NCI-H446 (cell line): ENCODE results near the gene BCL7C.
"Not testable (repeated sequence)": the region's sequence is repeated elsewhere in the genome, so short reads cannot be mapped to it uniquely, and the experiment has no call there.

Experiments used
- DNase-seq, 2 experiments: peaks; one replicate each; lab custom pipeline; 2025; lab: John Stamatoyannopoulos, UW

The BCL7C gene

DNA sequence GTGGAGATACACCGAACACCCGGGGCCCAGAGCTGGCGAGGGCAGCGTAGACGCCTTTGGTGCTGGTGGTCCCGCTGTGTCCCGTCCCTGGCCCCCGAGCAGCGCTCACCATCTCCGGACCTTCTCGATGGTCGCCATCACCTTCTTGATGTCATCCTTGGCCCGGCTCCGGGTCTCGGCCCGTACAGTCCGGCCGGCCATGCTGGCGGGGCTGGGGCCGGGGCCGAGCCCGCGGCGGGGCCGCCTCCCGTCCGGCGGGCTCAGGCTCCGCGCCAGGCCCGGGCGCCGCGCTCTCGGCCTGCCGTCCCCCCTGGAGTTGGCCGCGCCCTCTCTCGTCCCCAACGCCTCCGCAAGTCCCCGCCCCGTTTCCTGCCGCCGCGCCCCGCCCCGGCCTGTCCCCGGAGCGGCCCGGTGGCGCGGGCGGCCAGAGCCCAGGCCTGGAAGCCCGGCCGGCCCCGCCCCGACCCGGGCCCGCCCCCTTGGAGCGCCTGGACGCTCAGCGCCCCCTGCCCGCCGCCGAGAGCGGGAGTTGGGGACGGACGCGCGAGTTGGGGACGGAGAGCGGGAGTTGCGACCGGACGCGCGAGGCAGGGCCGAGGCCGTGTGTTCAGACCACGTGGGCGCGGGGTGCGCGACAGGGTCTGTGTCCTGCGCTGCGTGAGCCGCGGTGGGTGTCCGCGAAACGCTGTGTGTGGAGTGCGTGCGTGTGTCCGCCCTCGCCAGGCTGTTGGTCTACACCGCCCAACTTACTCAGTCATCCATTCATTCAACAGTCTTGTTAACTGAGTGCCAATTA is at the start of gene BCL7C:
BCL7C (minus strand) TSS at position 334 of the 796 bp plus-strand sequence; CDS start at position 201, 133 bp downstream.
- DNase-seq = peak; percentile 44 to 87

DNA sequence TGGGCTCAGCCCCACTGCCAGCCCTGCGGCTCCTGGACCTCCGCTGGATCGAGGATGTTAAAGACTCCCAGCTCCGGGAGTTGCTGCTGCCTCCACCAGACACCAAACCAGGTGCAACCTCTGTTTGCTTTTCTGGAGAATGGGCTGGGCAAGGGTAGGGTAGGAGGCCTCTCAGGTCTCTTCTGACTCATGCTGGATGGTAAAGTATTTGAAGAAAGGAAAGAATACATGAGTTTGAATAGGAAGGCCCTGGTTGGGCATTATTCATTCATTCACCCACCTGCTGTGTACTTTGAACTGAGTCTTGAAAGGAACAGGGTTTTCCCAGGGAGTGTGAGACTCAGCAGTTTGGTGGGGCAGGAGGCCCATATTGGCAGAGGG is 48.5 kb upstream of the BCL7C start:
- DNase-seq = no peak

DNA sequence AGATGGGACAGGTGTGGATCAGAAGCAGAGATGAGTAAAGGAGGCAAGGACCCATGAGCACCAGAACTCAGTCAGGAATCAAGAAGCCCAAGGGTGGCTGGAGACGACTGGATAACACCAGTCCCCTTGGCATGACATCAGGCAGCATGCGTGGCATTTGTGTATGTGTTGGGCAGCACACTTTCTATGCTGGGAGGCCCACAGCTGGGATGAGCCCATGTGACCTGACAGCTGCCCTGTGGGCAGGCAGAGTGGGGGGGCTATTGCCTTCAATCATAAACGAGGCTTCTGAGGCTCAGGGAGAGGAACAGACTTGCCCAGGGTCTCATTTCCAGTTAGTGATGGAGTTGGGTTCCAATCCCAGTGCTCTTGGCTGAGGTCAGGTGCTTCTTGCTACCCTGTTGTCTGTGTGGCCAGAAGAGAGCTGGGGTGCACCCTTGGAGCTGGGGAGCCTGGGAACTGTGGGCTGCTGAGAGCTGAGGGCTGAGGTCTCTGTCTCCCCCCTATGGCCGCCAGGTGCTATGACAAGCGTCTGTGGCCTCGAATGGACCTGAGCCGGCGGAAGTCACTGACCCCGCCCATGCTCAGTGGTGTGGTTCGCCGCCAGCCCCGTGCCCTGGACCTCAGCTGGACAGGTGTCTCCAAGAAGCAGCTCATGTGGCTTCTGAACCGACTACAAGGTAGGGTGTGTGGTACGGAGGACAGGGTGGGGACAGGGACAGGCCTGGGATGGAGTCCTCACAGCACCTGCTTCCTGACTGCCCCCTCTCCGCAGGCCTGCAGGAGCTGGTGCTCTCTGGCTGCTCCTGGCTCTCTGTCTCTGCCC is 47.9 kb upstream of the BCL7C start:
- DNase-seq = peak in 1 of 2 experiments; percentile 34

DNA sequence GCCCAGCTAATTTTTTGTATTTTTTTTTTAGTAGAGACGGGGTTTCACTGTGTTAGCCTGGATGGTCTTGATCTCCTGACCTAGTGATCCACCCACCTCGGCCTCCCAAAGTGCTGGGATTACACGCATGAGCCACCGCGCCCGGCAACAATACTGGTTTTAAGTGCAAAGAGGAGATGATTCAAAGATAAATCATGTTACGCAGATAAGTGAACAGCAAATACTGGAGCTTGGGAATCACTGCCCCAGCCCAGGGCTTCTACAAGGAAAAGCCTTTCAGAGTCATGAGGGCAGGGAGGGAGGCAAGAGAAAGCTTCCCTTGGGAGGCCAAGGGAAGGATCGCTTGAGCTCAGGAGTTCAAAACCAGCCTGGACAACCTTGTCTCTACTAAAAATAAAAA is 45.7 kb upstream of the BCL7C start:
- DNase-seq = not testable (repeated sequence)

DNA sequence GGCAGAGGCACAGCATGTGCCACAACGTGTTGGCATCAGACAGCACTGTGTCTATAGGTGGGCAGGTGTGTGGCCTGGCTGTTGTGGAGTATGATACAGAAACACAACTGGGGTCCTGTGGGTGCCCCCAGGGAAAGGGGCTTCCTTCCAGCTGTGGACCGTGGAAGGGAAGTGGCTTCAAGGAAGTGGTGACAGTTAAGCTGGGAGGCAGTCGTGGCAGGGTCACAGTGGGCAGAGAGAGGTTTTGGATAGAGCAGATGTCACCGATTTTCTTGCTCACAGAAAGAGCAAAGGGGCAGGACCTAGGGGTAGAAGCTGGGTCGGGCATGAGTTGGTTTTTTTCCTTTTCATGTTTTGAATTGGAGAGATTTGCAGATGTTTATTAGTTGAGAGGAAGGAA is 43.8 kb upstream of the BCL7C start:
- no peak for DNase-seq

DNA sequence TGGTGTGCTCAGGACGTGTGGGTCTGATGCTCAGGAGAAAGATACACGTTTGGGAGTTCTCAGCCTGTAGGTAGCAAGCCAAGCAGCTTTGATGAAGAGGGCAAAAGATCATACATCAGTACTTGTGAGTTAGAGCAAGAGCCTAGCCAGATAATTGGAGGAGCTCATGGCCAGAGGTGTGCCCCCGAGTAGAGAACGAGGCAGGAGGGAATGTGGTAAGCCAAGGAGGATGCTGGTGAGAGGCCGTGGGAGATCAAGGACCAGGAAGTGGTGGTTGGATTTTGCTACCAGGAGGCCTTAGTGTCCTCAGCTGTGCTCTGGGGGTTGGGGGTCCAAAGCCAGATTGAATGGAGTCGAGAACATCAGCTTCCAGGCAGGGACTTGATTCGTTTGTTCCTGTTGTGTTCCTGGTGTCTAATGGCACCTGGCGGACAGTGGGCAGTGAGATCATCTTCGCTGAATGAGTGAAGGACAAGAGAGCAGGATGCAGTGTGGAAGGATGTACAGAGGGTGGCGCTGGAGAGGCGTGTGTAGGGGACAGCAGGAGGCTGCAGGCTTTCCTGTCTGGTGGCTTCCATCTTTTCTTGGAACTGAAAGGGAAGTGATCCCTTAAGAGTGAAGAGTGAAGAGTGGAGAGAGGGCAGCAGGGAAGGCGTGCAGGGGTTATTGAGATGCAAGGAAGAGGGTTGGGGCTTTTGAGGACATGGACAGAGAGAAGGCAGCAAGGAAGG is 41.1 kb upstream of the BCL7C start:
- peak in 1 of 2 experiments; percentile 31 for DNase-seq

DNA sequence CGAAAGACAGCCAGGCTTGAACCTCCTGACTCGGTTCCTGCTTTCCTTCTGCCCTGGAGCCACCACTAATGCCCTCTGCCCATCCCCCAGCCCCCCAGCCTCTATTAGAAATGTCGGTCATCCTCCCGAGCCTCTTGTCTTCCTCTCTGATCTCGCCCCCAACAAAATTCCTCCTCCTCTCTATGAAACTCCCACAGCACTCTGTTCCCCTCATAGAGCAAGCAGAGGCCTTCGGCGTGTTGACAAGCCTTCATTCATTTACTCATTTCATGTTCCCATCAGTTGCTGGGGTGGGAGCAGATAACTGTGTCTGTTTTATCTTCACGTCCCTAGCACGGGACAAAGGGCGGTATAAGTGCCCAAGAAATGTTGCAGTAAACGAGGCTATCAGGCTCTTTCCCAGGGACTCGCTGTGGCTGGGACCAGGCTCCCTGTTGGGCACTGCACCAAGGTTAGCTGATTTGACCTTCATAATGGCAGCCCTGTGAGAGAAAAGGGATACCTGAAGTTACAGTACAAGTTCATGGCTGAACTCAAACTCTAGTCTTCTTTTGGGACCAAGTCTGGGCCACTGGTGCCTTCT is 37.3 kb upstream of the BCL7C start:
- no peak for DNase-seq

DNA sequence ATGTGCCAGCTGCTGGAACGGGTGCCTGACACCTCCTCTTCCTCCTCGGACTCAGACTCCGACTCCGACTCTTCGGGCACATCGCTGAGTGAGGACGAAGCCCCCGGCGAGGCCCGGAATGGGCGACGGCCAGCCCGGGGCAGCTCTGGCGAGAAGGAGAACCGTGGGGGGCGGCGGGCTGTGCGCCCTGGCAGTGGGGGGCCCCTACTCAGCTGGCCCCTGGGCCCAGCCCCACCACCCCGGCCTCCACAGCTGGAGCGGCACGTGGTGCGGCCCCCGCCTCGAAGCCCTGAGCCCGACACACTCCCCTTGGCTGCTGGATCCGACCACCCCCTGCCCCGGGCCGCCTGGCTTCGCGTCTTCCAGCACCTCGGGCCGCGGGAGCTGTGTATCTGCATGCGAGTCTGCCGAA is 36.3 kb upstream of the BCL7C start:
- no peak for DNase-seq

DNA sequence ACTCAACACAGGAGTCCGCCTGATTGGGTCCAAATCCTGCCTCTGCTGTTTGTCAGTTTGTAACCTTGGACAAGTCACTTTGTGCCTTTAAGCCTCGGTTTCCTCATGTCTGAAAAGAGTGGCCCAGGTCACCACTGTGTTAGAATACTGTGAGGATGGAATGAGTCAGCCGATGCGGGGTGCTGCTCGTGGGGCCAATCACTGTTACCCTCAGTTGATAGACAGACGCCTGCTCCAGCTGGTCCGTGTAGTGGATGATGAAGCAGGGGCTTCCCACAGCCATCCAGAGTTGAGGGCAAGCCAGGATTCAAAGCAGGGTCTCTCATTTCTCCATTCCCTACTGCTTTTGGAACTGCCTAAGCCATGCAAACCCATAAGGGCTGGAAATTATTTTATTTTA is 35.3 kb upstream of the BCL7C start:
- no peak for DNase-seq

DNA sequence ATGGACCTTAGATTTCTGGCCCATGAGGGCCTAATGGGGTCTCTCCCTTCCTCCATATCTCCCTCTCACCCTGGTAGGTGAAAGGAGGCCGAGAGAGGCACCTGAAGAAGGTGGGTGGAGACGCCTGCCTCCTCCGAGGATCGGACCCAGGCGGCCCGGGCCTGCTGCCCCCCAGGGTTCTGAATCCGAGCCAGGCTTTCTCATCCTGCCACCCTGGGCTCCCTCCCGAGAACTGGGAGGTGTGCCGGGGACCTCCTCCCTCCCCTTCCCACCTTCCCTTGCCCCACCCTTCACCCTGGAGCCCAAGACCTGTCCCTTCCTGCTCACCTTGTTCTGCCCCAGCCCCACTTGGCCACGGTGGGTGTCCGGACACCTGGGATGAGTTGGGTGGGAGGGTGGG is 34.5 kb upstream of the BCL7C start:
- no peak for DNase-seq

DNA sequence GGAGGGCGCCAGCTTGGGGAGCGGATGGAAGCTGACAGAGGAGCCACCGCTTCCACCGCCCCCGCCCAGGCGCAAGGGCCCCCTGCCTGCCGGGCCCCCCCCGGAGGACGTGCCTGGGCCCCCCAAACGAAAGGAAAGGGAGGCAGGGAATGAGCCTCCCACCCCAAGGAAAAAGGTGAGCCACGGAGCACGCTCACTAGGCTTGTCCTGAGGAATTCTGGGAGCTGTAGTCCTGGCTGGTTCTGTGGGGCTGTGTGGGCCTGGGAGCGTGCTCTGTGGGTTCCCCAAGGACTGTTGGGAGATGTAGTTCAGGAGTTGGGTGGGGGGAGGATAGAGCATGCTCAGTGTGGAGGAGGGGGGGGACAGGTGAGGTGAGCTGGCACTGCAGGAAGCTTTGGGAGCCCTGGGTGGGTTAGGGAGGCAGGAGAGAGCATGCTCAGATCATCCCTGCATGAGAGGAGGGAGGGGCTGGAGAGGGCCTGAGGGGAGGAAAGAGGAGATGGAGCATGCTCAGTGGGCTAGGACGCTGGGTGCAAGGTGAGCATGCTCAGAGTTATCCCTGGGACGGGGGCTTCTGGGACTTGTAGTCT is 34.0 kb upstream of the BCL7C start:
- peak in 1 of 2 experiments; percentile 63 for DNase-seq

DNA sequence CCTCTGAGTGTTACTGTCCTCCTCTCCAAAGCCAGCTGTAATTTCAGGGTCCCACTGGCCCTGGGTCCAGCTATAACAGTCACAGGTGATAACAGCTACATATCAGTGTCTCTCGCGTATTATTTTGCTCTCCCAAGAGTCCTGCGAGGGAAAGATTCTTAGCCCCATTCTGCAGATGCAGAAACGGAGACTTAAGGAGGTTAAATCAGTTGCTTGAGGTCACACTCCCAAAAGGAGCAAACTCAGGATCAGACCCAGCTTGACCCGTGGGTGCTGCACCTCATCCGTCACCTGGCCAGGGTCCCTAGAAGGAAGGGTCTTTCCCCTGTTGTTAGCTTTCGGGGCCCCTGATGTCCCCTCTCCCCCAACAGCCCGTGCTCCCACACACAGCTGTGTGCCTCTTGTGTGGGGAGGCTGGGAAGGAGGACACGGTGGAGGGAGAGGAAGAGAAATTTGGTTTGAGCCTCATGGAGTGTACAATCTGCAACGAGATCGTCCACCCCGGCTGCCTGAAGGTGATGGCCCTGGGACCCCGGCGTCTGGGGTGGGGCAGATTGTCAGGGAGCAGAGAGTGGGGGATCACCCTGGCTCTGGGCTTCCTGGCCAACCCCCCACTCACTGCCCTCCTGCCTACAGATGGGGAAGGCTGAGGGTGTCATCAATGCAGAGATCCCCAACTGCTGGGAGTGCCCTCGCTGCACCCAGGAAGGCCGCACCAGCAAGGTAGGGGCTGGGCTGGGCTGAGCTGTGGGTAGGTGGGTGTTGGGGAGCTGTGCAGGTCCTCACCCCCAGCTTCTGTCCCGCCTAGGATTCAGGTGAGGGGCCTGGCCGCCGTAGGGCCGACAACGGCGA is 33.3 kb upstream of the BCL7C start:
- no peak for DNase-seq

DNA sequence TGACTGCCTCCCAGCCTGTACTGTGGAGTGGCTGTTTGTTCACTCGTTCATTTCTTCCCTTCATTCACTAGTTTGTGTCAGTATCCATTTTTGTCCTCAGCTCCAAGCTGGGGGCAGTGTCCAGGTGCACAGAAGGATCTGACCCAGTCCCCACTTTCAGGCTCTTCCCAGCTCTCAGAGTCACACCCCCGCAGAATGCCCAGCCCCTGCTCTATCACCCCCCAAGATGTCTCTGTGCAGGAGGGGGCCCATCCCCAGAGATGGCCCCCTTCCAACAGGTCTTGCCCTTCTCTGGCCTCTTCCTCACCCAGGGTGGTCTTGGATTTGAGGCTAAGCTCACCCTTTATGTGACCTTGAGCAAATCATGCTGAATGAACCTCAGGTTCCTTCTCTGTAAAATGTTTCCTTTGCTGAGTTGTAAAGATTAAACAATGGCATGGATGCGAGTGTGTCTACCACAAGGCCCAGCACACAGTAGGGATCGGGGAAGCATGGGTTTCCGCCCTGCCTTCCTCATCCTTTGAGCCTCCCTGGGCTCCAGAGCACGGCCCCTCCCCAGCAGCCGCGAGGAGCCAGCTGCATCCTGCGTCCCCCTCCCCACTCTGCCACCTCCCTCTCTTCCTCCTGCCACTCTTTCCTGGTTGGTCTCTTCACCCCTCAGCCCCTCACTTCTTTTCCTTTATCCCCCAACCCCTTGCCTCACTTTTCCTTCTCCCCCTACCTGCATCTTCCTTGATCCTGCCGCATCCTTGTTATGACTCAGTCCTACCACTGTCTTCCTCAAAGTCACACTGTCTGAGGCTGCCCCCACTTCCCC is 32.3 kb upstream of the BCL7C start:
- DNase-seq = no peak

DNA sequence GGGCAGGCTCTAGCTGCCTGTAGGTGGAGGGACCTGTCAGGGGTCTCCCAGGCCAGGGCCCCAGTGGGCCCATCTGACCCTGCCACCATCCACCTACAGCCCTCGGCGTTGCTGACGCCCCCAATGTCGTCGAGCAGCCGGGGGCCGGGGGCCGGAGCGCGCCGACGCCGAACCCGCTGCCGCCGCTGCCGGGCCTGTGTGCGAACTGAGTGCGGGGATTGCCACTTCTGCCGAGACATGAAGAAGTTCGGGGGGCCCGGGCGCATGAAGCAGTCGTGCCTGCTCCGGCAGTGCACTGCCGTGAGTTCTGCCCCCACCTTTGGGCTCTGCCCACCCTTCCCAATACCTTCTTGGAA is 31.7 kb upstream of the BCL7C start:
- DNase-seq = no peak

DNA sequence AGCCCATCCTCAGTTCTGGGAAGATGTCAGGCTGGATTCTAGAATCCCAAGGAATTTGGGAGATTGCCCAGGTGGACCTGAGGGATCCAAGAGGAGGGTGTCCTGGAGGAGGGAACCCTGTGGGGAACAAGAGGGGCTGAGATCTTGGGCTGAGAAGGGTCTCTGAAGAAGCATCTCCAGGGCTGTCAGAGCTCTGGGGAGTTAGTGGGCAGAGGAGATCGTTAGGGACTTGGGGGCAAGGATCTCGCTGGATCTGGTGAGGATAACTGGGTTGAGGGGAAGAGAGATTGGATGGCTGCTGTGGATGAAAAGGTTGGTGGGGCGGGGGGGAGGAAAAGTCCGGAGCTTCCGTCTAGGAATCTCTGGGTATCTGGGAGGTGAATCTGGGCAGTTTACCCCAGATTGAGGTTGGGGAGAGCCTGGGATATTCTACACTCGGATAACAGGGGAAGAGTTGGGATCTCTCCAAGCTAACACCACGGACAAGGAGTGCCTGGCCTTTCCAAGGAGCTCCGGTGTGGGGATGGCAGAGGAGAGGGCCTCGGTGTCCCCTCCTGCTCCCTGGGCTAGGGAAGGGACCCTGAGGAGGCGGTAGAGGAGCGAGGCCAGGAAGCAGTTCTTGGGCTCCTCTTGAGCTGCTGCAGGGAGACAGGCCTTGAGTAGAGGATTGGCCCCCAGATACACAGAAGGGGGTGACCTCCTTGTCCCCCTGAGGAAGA is 31.2 kb upstream of the BCL7C start:
- DNase-seq = no peak

DNA sequence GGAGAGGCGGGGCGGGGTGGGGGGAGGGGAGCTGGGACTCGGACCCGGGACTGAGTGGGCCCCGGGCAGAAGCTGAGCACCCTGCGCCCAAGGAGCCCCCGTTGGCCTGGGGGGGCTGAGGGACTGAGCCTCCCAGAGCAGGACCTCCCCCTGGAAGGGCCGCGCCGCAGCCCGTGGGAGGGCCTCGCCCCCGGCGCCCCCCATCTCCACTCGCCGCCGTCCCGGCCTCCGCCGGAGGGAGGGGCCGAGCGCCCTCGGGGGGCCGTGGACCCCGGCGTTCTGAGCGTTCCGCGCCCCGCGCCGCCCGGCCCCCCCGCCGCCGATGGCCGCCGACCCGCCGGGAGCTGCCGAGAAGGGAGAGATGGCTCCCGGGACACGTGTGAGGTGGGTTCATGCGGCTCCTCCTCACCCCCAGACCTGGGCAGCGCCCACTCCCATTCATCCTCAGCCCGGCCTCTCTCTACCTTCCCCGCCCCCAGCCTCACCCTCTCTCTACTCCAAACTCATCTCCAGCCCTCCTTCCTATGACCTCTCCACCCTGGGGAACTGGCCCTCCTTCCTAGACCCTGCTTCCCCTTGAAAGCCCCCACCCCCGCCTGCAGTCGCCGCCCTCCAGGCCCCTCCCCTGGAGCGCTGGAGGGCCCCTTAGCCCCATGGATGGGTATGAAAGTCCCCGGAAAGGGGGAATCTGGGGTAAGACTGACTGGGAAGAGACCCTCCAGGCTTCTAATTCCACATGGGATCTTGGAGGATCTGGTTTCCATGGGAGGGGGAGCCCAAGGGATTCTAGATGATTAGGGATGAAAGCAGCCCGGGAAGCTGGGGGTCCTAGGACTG is 30.4 kb upstream of the BCL7C start:
- DNase-seq = peak in 1 of 2 experiments; percentile 52

DNA sequence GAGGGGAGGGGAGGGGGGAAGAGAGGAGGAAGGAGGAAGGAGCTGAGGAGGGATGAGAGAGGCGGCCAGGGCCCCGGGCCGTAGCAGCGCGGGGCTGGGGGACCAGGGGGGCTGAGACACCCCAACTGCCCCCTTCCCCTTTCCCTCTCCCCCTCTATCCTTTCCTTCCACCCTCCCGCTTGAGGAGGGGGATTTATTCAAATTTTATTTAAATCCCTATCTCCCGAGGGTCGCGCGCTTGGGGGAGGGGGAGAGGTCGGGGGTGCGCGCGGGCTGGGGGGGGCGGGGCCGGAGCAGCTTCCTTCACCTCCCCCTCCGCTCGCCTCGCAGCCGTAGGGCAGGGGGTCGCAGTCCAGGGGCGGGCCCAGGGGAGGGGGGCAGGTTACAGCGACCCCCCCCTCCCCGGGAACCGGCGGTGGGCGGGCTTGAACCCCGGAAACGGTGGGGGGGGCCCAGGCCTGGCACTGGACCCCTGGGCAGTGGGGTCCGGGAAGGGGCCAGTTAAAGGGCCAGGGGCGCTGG is 29.7 kb upstream of the BCL7C start, which contains the start of gene FBXL19:
FBXL19 (plus strand) TSS at position 19 of the 522 bp plus-strand sequence. CDS start 2,183 bp downstream, outside the sequence.
- peak in 1 of 2 experiments; percentile 67 for DNase-seq

DNA sequence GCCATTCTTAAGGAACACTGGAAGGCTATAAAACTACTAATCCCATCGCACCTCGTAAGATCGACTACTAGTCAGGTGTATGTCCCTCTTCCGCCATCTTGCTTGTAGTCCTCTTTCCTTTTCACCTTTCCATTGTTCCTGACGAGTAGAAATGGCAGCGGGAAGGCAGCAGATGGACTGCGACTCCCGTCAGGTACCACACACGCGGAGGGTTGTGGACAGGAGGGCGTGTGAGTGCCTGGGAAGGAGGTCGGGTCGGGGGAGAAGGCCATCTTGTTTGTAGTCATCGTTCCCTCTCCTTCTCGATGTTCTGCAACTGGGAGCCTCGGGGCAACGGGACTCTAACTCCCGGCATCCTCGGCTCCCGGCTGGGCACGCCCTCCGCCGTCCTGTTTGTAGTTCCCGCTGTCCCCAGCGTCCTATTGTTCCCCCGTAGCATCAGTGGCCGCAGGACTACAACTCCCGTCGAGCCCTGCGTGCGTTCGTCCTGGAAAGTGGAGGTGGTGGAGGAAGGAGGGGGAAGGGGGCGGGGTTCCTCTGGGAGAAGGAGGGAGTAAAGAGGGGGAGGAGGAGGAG is 29.2 kb upstream of the BCL7C start:
- peak; percentile 98 to 99 for DNase-seq
